NCI-H1417 (cell line): ENCODE results near the gene PRDX4.
"Not testable (repeated sequence)": the region's sequence is repeated elsewhere in the genome, so short reads cannot be mapped to it uniquely, and the experiment has no call there.

Experiments
- DNase-seq, 3 experiments: peaks; one replicate each; lab custom pipeline; 2025; lab: John Stamatoyannopoulos, UW

PRDX4 gene

DNA sequence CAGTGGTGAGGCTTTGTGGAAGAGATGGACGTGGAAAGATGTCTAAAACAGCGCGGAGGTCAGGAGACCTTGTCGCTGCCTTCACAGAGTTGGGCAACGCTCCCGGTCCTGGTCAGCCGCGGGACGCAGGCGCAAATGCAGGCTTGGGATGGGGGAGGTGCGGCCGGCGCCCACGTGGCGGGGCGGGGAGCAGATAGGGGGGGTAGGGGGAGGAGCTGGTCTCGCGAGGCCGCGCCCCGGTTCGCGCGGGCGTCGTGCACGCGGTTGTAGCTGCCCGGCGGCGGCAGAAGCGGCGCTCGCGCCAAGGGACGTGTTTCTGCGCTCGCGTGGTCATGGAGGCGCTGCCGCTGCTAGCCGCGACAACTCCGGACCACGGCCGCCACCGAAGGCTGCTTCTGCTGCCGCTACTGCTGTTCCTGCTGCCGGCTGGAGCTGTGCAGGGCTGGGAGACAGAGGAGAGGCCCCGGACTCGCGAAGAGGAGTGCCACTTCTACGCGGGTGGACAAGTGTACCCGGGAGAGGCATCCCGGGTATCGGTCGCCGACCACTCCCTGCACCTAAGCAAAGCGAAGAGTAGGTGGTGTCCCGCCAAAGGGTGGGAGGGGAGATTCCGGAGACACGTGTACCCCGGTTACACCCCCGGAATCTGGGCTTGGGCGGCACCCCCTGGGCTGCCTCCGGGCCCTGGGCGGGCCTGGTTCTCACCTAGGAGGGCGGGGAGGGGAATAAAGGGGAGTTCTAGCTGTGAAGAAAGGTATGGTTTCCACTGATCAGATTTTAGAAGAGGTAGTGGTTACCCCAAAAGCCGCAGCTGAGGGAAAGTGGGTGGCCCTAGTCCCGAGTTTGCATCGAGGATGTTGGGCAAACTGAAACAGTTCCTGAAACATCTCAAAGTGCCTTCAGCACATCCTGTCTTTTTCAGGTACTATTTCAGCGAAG, at the start of gene PRDX4:
PRDX4 (plus strand) TSS at position 255 of the 939 bp plus-strand sequence; CDS start at position 333, 78 bp downstream.
- DNase-seq: peak; percentile 71 to 94 (median 91)

- no peak for DNase-seq
These were observed 45.5 kb upstream of the PRDX4 start for GRCh38 chrX:23621621-23622265.

GRCh38 chrX:23623797-23624196, 43.5 kb upstream of the PRDX4 start:
- no peak for DNase-seq

GRCh38 chrX:23626651-23627050, 40.6 kb upstream of the PRDX4 start:
- no peak for DNase-seq

- DNase-seq: no peak
These were observed 39.2 kb upstream of the PRDX4 start for GRCh38 chrX:23628131-23628530.

GRCh38 chrX:23631136-23631535, 36.2 kb upstream of the PRDX4 start:
- DNase-seq: no peak

GRCh38 chrX:23633834-23634580, 33.3 kb upstream of the PRDX4 start:
- DNase-seq: peak in 1 of 3 experiments; percentile 26

DNA sequence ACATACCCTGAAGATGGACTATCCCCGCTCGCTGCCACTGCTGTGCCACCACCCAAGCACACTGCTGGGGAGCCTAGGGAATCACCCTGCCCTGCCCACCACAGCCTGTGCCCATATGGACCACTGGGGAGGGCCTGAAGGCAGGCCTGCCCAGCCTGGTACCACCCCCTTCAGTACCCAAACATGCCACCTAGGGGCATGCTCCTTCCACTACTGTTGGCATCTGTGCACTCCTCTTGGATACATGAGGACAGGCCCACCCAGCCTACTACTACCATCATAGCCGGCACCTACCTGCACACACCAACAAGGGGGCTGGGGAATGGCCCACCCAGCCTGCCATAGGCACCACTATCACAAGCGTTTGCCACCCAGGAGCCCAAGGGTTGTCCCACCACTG, 30.1 kb upstream of the PRDX4 start:
- DNase-seq: no peak

- no peak for DNase-seq
These were observed 24.3 kb upstream of the PRDX4 start for GRCh38 chrX:23643020-23643419.

- DNase-seq: no peak
These were observed 22.5 kb upstream of the PRDX4 start for GRCh38 chrX:23644744-23645143.

DNA sequence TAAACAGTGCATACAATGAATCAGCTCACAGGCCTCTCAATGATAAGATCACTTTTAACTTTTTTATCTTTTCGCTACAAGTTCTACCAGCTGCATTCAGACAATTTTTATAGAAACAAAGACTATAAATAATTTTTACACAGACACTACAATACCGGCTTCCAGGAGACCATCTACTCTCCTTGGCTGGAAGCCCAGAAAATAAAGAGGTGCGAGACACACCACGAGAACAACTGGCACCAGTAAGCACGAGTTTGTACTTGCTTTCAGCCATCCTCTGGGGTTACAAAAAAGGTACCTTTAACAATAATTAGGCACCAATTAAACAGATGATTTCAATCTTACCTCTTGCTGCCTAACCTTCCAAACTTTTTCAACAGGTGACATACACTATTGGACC, 11.2 kb upstream of the PRDX4 start:
- DNase-seq: peak in 2 of 3 experiments; percentile 8 to 52

GRCh38 chrX:23656684-23657083, 10.6 kb upstream of the PRDX4 start:
- no peak for DNase-seq

DNA sequence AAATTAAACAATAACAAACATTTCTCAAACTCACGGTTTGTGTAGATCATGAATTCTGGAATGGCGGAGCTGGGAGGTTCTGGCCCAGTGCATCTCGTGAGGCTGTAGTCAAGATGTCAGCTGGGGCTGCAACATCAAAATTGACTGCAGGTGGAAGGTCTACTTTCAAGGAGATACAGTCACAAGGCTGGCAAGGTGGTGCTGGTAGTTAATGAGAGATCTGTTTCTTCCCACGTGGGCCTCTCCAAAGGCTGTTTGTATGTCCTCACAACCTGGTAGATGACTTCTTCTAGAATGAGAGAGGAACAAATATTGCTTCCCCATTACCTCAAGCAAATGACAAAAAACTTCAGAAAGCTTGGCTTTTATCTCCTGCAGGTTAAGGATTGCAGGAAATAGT, 8.0 kb upstream of the PRDX4 start:
- DNase-seq: no peak

- not testable (repeated sequence) for DNase-seq
These were observed 7.1 kb upstream of the PRDX4 start for GRCh38 chrX:23660083-23660765.

DNA sequence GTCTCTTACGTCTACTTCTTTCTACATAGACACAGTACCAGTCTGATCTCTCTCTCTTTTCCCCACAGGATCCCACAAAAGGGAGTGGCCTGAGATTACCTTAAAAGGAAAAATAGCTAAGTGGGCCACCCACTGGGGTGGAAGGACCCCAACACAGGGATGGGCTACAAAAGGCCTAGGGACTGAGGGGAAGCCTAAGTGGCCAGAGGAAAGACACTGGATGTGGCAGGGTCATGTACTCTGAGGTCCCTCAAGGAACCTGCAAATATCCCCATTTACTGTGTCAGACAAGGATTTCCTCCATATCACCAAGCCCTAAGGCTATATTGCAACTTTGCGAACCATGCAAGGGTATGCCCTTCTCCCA, 6.5 kb upstream of the PRDX4 start:
- no peak for DNase-seq

GRCh38 chrX:23661671-23662070, 5.6 kb upstream of the PRDX4 start:
- no peak for DNase-seq

DNA sequence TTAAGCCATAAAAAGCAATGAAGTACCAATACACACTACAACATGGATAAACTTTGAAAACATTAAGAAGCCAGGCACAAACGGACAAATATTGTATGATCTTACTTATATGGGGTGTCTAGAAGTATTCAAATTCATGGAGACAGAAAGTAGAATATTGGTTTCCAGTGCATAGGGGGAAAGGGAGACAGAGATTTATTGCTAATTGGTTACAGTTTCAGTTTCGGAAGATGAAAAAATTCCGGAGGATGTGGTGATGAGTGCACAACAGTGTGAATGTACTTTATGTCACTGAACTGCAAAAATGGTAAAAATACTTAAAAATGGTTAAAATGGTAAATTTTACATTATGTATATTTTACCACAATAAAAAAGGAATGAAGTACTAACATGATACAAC, 5.1 kb upstream of the PRDX4 start:
- no peak for DNase-seq

GRCh38 chrX:23662853-23663252, 4.4 kb upstream of the PRDX4 start:
- no peak for DNase-seq

DNA sequence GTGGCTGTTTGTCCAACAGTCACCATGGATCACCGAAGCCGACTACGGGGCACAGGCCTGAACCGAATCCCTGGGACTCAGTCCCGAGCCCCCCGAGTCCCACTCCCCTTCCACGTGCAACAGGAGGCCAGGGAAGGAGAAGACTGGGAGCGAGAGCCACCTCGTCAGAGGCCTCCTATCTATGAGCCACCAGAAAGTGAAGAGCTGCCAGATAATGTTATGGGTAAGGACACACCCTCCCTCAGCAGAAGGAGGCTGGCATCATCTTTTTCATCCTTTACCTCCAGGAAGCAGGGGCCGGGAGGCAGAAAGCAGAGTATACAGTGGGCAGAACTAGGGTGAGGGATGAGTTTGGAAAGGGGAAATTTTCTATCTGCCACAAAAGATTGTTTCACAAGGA, 2.8 kb upstream of the PRDX4 start:
- DNase-seq: no peak

GRCh38 chrX:23666282-23666681, 1.0 kb upstream of the PRDX4 start:
- DNase-seq: no peak

DNA sequence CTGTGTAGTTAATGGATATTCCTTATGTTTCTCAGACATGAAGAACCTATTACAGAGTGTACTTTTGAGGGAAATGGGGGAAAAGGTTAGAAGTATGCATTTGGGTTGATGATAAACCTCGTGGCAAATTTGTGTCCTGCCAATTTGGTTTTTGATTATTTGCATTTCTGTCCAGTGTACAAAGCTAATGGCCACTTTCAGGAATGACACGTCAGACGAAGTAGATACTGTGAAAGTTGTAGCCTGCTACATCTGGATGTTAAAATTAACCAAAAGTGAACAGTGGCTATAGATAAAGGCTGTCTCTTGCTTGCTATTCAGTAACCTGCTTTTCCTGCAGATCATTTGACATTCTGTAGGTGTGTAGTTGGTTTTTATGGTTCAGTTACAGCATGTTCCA, 1.0 kb downstream of the PRDX4 start:
- peak in 1 of 3 experiments; percentile 56 for DNase-seq

DNA sequence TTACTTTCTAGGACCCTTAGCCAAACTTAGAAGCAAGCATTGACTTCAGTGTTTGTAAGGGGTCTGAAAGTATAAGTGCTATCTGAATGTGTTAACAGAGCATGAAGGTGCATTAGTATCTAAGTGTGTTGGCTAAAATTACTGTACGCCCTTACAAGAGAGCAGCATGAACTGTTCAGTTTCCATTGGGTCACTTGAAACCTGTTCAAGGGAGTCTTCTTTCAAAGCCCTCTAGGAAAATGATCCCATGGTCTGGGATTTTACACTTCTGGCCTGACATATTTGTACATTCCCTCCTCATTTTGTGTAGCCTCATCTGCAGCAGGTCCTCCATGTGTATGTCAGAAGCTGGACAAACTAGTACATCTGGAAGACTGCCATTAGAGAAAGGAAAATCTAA, 3.2 kb downstream of the PRDX4 start:
- DNase-seq: no peak
